HG03460 (cell line): Measurements from ENCODE around the gene PSMB11.
"Not testable (repeated sequence)": the region's sequence is repeated elsewhere in the genome, so short reads cannot be mapped to it uniquely, and the experiment has no call there.

Experiments used
- ATAC-seq: cut with Tn5 transposase; IDR thresholded peaks from one replicate; pipeline ENCODE4 v1.9.1; 2021; ENCODE audit not compliant: unreplicated experiment

Gene PSMB11

DNA sequence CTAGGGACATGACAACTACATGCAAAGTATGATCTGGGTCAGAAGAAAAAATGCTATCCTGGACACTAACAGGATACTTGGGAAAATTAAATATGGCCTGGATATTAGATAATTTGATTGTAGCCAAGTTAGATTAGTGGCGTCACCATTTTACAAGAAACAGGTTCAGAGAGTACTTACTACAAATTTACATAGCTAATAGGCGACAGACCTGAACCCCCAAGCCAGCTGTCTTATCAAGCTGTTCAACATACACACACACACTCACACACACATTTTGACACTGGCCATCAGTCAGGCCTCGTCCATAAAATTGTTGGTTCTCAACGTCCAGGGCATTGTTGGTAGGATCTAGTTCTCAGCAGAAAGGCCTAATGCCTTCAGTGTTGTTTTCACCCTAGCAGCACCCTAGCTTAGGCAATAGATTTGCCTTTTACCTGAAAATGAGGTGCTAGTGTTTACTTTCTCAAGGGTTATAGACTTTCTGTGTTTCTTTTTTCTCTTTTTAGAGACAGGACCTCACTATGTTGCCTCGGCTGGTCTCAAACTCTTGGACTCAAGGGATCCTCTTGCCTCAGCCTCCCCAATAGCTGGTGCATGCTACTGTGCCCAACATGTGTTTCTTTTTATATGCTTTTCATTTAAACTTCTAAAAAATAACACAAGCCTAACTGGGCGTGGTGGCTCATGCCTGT lies 28.8 kb upstream of the PSMB11 start:
- ATAC-seq, result no peak

DNA sequence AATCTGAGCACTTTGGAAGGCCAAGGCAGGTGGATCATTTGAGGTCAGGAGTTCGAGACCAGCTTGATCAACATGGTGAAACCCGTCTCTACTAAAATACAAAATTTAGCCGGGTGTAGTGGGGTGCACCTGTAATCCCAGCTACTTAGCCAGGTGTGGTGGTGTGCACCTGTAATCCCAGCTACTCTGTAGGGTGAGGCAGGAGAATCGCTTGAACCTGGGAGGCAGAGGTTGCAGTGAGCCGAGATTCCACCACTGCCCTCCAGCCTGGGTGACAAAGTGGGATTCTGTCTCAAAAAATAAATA lies 28.3 kb upstream of the PSMB11 start:
- not testable (repeated sequence) for ATAC-seq

DNA sequence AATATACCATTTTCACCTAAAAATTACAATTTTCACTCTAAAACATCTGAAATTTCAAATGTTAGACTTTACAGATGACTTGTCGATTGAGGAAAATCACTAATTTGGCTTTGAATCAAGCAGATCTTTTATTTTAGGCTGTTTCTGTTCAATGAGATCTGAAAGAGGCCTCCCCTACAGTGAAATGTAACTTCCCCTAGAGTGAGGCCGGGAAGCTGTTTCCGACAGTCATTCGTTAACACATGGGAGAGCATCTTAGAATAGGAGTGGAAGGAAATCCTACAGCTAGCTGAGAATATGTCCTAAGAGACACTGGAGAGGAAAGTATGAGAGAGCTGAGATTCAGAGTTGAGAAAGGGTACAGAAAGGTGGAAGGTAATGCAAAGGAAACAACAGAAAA lies 26.4 kb upstream of the PSMB11 start:
- no peak for ATAC-seq

DNA sequence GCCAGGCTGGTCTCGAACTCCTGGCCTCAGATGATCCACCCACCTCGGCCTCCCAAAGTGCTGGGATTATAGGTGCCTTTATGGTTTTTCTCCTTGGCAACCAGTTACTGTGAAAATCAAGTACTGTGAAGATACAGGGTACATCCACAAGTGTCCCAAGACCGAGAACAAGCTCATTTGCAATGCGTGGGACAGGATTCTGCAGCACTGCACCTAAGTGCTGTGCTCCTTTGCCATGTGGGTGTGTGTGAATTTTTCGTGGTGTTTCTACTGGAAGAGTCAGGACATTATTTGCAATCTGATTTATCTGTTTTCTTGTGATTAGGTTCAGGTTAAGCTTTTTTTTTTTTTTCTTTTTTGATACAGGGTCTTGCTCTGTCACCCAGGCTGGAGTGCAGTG lies 24.9 kb upstream of the PSMB11 start:
- ATAC-seq, result no peak

DNA sequence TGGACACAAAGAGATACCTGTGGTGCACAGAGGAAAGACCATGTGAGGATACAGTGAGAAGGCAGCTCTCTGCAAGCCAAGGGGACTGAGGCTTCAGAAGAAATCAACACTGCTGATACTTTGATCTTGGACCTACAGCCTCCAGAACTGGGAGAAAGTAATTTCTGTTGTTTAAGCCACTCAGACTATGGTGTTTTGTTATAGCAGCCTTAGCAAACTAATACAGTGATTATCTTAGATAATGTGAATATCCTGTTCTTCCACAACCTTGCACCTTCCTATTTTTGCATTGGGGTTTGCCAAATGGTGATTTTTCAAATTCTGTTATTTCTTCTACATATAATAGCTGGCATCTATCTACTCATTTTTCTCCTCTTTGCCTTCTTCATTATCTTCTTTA lies 23.9 kb upstream of the PSMB11 start:
- ATAC-seq, result no peak

DNA sequence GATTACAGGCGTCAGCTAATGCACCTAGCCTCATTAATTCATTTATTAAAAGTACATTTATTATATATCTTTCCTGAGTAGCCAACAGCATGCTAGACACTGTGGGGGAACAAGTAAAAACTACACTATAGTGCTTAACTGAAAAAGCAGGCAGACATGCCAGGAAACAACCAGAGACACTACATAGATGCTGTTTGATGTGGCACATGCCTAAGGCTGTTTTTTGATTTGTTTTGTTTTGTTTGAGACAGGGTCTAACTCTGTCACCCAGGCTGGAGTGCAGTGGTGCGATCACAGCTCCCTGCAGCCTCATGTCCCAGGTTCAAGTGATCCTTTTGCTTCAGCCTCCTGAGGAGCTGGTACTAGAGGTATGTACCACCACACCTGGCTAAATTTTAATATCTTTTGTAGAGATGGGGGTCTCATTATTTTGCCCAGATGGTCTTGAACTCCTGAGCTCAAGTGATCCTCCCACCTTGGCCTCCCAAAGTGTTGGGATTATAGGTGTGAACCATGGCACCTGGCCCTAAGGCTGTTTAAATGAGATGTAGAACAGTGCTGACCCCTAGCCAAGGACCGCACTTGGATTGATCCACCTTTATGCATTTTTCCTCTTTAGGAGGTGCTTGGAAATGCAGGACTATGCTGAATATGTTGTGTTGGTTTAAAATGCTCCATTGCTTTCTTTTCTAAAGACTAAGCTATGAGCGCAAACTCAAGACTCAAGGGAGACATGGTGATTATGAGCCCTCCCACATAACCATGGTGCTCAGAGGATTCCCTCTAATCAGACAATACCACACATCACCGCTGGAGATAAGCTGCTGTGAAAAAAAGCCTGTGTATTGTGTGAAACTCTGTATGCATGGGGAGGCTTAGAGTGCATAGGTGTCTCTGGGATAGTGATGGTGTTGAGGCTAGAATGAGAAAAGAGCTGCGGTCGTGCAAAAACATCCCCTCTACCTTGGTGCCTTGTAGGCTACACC lies 21.6 kb upstream of the PSMB11 start:
- ATAC-seq, result no peak

DNA sequence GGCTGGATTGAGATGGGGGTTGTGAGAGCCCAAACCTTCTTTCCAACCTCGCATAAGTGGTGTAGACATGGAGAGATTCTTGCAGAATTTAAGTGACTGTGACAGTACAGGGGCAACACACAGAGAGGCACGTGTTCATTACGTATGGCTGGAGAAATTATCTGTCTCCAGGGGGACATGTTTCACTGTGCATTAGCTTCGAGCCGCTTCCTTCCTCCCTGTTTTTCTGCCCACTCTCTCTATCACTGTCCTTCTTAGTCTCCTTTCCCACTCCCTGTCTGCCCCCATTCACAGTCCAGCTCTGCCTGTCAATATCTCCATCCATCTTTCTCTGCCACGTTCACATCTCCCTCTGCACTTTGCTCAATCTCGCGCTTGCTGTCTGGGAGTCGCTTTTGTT lies 20.6 kb upstream of the PSMB11 start:
- no peak for ATAC-seq

DNA sequence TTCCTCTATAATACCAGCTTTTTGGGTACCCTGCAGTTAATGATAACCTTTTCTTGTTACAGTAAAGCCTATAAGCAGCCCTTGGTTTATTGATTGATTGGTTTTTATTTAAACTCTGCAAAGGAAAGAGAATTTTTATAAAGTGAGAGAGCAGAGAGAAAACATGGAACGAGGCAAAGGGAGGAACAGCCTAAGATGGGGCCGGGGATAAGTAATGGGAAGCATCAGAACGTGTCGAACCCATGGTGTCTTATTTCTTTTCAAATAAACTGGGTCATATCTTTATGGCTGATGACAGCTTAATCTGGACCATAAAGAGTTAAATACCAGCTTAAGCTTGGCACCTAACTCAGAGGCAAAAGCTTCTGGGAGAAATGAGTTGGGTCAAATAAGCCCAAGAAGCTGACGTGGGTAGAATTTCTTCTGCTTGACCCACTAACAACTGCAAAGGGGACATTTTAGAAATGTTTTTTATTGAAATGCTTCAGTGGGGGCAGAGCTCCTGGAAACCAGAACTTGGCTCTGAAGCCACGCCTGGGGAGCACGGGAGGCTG lies 20.0 kb upstream of the PSMB11 start:
- ATAC-seq, result no peak

DNA sequence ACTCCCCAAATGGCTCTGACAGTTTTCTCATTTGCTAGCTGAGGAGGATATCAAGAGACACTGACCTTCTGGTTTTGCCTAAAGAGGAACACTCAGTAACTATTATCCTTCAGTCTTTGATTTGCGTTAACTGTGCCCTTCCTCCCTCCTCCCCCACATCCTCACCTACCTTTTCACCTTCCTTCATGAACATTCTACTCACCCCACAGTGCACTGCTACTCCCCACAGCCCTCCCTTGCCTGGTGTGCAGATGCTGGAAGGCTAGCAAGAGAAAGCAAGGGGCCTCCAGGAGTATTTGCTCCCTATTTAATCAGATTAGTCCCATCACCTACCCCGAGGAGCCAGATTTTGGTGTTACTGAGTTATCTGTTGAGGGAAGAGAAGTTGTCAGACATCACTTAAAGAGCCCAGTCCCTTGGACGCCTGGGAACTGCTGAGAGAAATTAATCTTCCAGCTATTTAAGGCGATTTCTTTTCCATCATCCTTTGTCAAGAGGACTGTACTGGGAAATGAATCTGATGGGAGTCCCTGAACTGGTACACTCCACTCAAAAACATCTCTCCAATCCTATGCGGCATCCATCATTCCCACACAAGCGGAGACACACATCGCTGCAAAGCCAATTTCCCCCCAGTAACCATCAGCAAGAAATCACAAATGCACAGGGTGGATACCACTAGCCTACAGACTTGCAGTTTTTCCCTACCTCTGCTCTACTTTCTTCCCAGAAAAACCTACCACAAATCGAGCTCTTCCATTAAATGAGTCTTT lies 18.8 kb upstream of the PSMB11 start:
- ATAC-seq, result no peak

DNA sequence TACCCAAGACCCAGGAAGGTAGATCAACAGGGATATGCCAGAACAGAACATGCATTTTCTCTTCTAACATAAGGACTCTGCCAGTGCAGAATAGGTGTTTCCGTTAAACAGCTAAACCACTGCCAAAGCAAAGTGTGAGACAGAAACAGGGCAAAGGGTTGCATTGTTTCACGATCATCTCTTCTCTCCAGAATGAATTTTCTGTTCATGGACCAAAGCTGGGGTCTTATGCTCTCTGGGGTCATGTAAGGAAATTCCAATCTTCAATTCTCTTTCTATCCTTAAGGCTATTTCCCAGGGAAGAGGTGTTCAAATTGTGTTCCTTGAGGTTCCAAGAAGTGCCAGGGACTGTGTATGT lies 18.2 kb upstream of the PSMB11 start:
- no peak for ATAC-seq

DNA sequence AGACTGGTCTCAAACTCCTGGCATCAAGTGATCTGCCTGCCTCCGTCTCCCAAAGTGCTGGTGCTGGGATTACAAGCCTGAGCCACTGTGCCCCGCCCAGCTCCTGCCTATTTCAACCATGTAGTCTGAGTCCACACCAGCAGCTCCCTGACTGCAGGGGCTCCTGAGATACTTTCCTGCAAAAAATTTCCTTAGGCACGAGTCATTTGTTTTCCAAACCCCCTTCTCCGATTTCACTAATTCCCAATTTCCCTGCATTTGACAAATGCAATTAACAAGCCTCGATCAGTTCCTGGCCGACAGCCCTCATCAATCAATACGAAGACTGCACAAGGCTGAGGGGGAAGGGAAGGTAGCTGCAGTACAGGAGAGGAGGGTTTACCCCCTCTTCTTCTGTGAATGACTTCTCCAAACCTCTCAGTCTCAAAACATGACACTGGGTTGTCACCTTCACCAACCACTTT lies 17.4 kb upstream of the PSMB11 start:
- no peak for ATAC-seq

DNA sequence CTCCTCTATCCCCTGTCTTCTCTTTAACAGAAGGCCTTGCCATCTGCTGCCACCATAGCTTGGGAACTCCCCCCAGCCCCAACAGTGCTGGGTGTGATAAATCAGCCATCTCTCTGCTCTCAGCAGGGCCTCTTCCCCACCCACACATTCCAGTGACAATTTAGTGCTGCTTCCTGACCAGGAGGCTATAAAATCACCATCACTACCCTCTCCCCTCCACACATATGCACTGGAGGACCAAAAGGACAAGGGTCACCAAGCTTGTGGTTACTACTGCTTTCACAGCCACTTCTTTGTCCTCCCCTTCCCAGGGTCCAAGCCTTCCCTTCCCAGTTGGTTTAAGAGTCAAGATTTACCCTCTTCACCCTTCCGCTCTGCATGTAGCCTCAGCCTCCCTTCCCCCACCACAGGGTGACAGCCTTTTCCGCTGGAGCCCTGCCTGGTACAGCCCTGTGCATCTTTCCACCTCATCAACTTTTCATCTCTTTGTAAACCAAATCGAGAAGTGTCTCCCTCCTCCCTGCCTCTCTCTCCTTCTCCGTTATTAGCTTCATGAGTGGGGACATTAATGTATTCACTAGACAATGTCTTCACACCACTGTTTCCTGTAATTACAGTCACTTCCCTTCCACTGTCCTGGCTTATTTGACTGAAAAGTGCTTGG lies 16.7 kb upstream of the PSMB11 start:
- no peak for ATAC-seq

DNA sequence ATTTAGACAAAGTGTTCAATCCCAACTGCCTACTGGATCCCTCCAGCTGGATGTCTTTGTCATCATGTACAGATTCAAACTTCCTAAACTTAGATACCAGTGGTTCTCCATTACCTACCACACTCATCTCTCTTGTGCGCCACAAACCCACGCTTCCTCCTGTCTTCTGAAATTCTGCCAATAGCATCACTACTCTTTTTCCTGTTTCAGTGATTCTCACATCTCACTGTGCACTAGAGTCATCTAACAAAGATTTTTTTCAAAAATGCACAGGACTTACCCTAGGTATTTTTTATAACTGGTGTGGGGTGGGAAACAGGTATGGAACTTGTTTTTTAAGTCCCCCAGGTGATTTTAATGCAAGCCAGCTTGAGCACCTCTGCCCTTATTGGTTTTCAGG lies 13.2 kb upstream of the PSMB11 start:
- ATAC-seq, result no peak

DNA sequence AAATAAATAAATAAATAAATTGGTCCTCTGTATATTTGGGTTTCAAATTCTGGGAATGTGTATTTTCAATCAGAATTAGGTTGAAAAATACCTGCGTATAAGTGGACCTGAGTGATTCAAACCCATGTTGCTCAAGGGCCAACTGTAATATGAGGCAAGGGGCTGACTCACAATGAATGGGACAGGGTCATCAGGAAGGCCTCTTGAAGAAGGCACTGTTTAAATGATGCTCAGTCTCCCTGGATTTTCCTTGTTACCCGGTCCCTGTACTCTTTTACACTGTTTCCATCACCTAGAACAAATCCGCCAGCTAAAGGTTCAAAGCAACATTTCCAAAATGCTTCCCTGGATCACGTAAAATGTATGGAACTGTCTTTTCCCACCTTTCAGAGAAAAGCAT lies 11.1 kb upstream of the PSMB11 start:
- no peak for ATAC-seq

DNA sequence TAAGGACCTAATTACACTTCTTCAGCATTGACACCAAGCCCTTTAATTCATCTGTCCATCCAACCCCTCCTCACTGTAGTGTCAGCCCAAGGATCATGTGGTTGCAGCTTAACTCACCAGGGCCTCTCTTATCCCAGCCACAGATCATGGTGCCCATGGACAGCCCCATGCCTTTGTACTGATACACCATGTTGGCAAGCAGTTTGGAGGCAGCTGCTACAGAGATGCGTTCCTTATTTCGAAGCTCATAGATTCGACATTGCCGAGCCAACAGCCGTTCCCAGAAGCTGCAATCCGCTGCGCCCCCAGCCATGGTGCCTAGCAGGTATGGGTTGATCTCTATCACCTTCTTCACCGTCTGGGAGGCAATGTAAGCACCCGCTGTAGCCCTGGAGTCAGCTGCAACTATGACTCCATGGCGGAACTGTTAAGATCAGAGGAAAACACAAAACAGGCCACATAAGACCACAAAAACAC lies 8.7 kb upstream of the PSMB11 start:
- no peak for ATAC-seq

DNA sequence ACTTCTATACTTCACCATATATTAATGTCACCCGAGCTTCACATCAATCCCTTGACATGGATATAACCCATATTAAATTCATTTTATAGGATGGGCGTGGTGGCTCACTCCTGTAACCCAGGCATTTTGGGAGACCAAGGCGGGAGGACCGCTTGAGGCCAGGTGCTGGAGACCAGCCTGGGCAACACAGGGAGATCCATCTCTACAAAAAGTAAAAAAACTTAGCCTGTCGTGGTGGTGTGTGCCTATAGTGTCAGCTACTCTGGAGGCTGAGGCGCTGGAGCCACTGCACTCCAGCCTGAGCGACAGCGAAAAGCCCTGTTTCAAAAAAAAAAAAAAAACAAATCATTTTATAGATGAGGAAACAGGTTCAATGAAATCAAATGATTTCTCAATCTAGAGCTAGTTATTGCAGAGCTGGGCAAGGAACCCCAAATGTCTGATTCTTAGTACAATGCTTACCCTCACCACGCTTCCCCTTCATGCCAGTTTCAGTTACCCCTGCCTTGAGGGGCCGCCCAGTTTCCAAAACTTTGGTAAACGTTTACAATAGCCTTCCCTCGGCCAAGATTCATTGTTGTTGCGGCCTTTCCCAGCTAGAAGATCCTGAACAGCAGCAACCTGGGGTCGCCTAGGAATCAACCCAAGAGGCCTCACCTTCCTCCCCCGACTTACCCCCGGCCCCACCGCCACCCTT lies 8.1 kb upstream of the PSMB11 start:
- ATAC-seq, result no peak

DNA sequence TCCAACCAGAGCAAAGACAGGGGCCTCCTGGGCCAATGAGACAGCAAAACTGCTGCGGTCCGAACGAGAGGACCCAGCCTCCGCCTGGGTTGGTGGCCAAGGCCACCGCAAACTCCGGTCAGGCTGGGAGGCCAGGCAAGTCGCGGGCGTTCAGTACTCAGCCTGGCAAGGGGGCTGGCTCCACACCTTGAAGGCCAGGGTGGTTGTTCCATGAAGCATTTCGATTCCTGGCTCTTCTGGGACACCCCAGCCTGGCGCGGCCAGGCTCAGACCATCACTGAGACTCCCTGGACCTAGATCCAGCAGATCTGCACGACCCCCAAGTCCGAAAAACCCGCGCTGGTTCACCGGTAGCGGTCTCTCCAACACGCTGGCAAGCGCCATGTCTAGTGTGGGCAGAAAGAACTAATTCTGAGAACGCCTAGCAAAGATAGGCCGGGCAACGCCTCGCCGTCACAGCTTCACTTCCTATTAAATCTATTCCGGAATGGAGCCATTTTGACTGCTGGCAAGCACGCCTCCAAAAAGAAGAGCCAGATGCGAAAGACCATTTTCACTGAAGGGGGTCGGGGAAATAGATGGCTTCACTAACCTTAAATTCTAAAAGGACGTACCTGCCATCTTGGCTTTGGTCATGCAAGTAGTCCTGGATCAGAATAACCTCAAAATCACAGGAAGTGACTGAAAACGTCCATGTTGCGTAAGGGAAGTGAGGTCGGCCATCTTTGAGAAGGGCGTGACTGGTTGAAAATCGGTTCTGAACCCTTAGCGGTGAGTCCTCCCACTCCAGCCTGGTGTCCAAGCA lies 7.3 kb upstream of the PSMB11 start, which contains the start of gene PSMB5:
Gene PSMB5, minus strand, starts transcription at position 403 of the 805 bp plus-strand sequence. Its CDS starts 19 bp downstream, at position 384.
- ATAC-seq, result peak; percentile 94

DNA sequence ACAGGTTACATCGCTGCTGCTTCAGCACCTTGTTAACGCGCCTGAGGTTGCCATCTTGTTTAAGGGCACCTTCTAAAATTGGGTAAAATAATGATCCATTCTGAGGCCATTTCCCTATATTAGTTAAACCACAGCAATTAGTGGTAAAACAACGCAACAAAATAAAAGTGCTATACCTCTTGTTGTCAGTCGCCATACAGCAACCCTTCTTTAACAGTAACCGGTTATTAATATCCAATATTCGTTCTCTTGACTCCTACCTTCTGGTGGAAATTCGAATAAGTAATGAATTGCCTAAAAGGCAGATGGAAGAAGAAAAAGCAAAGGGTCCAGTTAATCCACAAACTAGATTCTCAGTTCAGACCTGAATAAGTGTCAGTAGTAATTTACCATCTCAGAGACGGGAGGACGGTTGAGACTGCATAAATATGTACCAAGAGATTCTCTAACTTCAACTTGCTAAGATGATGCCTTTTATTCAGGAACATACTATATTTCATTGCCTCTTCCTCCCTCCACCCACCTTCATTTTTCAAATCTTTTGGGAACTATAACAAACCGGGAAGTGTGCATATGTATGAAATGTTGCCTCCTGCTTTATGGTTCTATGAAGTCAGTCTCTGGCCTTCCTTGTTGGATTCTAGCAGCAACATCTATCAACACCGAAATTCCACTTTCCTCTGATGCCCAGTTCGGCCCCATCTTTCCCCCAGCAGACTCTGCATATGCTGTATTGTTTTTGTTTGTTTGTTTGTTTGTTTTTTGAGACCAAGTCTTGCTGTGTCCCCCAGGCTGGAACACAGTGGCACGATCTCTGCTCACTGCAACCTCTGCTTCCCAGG lies 6.5 kb upstream of the PSMB11 start:
- no peak for ATAC-seq
